Neuronal stem cell (in vitro differentiated cells): ENCODE measurements around the gene CCL19.

Experiments
- DNase-seq: peaks from one replicate; pipeline ENCODE4 v3.0.0-alpha.2; 2013; ENCODE audit warnings: low spot score
- H2AFZ ChIP-seq: one replicate; pipeline ENCODE4 v1.6.1; 2013; ENCODE audit warnings: mild to moderate bottlenecking, low read length, inconsistent platforms
- H2AK5ac ChIP-seq: 2 replicates; pipeline ENCODE4 v1.6.1; 2013; ENCODE audit warnings: low read depth, mild to moderate bottlenecking, inconsistent platforms, low read length, moderate library complexity, mixed read lengths
- H2BK120ac ChIP-seq: 2 replicates; pipeline ENCODE4 v1.6.1; 2013; ENCODE audit warnings: low read depth, mild to moderate bottlenecking, inconsistent platforms, low read length, moderate library complexity, mixed read lengths
- H2BK12ac ChIP-seq: one replicate; pipeline ENCODE4 v1.6.1; 2013; ENCODE audit warnings: low read length, inconsistent platforms
- H2BK15ac ChIP-seq: 2 replicates; pipeline ENCODE4 v1.6.1; 2013; ENCODE audit warnings: mild to moderate bottlenecking, low read length, inconsistent platforms, mixed read lengths
- H2BK5ac ChIP-seq: one replicate; pipeline ENCODE4 v1.6.1; 2013; ENCODE audit warnings: inconsistent platforms, mild to moderate bottlenecking, low read length, moderate library complexity
- H3K14ac ChIP-seq: one replicate; pipeline ENCODE4 v1.6.1; 2013; ENCODE audit warnings: low read length, inconsistent platforms
- H3K18ac ChIP-seq: 2 replicates; pipeline ENCODE4 v1.6.1; 2013; ENCODE audit warnings: low read length, inconsistent platforms
- H3K23ac ChIP-seq: 2 replicates; pipeline ENCODE4 v1.6.1; 2013; ENCODE audit warnings: low read depth, mild to moderate bottlenecking, mixed read lengths, low read length, inconsistent platforms; ENCODE audit not compliant: poor library complexity
- H3K27ac ChIP-seq: replicated peaks from 3 replicates; pipeline ENCODE4 v1.5.1; 2013; ENCODE audit warnings: low read length, inconsistent platforms
- H3K27me3 ChIP-seq, 3 experiments: 2 replicates each; pipeline ENCODE4 v1.6.1; 2013; ENCODE audit warnings: low read length in 3 of 3, mild to moderate bottlenecking in 2 of 3, inconsistent platforms in 1 of 3, low read depth in 1 of 3, mixed read lengths in 1 of 3, moderate library complexity in 1 of 3; ENCODE audit not compliant: control insufficient read depth in 3 of 3, insufficient read depth in 3 of 3
- H3K36me3 ChIP-seq, 2 donors: replicated peaks in 1 of 2; 2 replicates each; pipeline ENCODE4 v1.6.1; 2013; ENCODE audit warnings: low read length in 2 of 2; ENCODE audit not compliant: control insufficient read depth in 2 of 2, insufficient read depth in 2 of 2
- H3K4ac ChIP-seq: 2 replicates; pipeline ENCODE4 v1.6.1; 2013; ENCODE audit warnings: inconsistent platforms, mild to moderate bottlenecking, low read length, moderate library complexity
- H3K4me1 ChIP-seq, 2 donors: 1 replicate in 1 of 2; 2 replicates in 1 of 2; pipeline ENCODE4 v1.6.1; 2013; ENCODE audit warnings: low read length in 2 of 2, low read depth in 1 of 2; ENCODE audit not compliant: control insufficient read depth in 2 of 2, insufficient read depth in 1 of 2
- H3K4me2 ChIP-seq: one replicate; pipeline ENCODE4 v1.6.1; 2013; ENCODE audit warnings: mild to moderate bottlenecking, low read length, inconsistent platforms; ENCODE audit not compliant: insufficient read depth, poor library complexity, severe bottlenecking
- H3K4me3 ChIP-seq, 2 donors: 2 replicates each; pipeline ENCODE4 v1.5.1; 2013; ENCODE audit warnings: low read length in 2 of 2, mild to moderate bottlenecking in 2 of 2, inconsistent platforms in 1 of 2, moderate library complexity in 1 of 2
- H3K79me1 ChIP-seq: one replicate; pipeline ENCODE4 v1.6.1; 2013; ENCODE audit warnings: low read depth, mild to moderate bottlenecking, inconsistent platforms, low read length, moderate library complexity
- H3K9ac ChIP-seq: one replicate; pipeline ENCODE4 v1.6.1; 2013; ENCODE audit warnings: mild to moderate bottlenecking, low read depth, low read length, inconsistent platforms; ENCODE audit not compliant: poor library complexity
- H3K9me3 ChIP-seq, 2 donors: replicated peaks in 1 of 2; 2 replicates each; pipeline versions ENCODE3 to v1.6.1; 2013; ENCODE audit warnings: low read length in 2 of 2, mild to moderate bottlenecking in 2 of 2, inconsistent platforms in 1 of 2, low read depth in 1 of 2, mixed read lengths in 1 of 2, moderate library complexity in 1 of 2; ENCODE audit not compliant: control insufficient read depth in 2 of 2, insufficient read depth in 1 of 2
- H4K8ac ChIP-seq: one replicate; pipeline ENCODE4 v1.6.1; 2013; ENCODE audit warnings: low read depth, mild to moderate bottlenecking, inconsistent platforms, low read length, moderate library complexity
- H4K91ac ChIP-seq: one replicate; pipeline ENCODE4 v1.6.1; 2013; ENCODE audit warnings: low read length, low read depth, mild to moderate bottlenecking, inconsistent platforms; ENCODE audit not compliant: poor library complexity
- WGBS, 2 donors: extraction: QIAGEN DNeasy Blood & Tissue Kit; methylation state at CpG; one replicate each; pipeline ENCODE4 v1.1.7; 2013; ENCODE audit warnings: missing lambda C conversion rate in 2 of 2, mixed read lengths in 1 of 2; ENCODE audit not compliant: insufficient read length in 2 of 2, insufficient replicate concordance in 1 of 2; ENCODE audit errors: extremely low coverage in 2 of 2; 5-methylcytosine and 5-hydroxymethylcytosine counted together

Gene CCL19

DNA sequence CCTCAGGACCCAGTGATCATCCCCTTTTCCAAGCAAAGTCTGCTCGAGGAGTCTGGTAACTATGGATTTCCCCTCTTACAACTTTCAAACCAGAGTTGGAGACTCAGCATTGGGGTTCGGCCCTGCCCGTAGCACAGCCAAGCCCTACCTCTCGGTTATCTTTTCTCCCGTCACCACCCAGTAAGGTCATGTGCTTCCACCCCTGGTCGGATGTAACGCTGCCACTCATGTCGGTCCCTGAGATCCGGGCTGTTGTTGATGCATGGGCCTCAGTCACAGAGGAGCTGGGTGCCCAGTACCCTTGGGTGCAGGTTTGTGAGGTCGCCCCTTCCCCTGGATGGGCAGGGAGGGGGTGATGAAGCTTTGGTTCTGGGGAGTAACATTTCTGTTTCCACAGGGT, 43.4 kb downstream of the CCL19 start:
- Histone ChIP-seq H3K4me1 (peaks cover 29 to 30% of the 10 kb centered on the region in 2 donors), H4K8ac (no peak overlapping the region), H3K27ac (no peak overlapping the region), H3K9ac (peak overlapping the region; percentile 95), H3K18ac (no peak overlapping the region), H3K27me3 (no peaks in the 10 kb centered on the region), H2AK5ac (peak overlapping the region; percentile 29), H3K4me3 (peak overlapping the region in 1 of 2 donors; percentile 81), H3K4ac (no peak overlapping the region), H3K4me2 (peak overlapping the region; percentile 89), H2BK15ac (no peak overlapping the region), H2AFZ (no peak overlapping the region), H3K36me3 (peaks cover 19 to 23% of the 10 kb centered on the region in 2 donors), H3K9me3 (peaks cover 0 to 2% of the 10 kb centered on the region in 2 donors), H2BK12ac (no peak overlapping the region), H2BK5ac (peak overlapping the region; percentile 39), H4K91ac (no peak overlapping the region), H3K23ac (no peak overlapping the region), H2BK120ac (no peak overlapping the region), H3K14ac (no peak overlapping the region), H3K79me1 (peaks cover 1% of the 10 kb centered on the region)
- no peak for DNase-seq
- WGBS, 2 donors = no CpG with 5 or more reads among the region's 10 CpGs

DNA sequence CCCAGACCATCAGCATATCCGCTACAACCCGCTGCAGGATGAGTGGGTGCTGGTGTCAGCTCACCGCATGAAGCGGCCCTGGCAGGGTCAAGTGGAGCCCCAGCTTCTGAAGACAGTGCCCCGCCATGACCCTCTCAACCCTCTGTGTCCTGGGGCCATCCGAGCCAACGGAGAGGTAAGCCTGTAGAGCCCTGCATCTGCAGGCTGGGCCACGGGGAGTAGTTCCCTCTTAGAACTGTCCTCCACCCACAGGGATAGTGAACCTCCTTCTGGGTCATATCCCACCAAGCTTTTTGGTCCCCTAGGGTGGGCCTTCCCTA, 44.0 kb downstream of the CCL19 start:
- Histone ChIP-seq H3K36me3 (peaks cover 19 to 23% of the 10 kb centered on the region in 2 donors), H3K18ac (peak overlapping the region; percentile 49), H2BK15ac (no peak overlapping the region), H3K79me1 (no peaks in the 10 kb centered on the region), H3K4me3 (peak overlapping the region; percentile 81 to 87), H3K14ac (peak overlapping the region; percentile 5), H4K8ac (no peak overlapping the region), H3K9me3 (peaks cover 0 to 2% of the 10 kb centered on the region in 2 donors), H3K27me3 (no peaks in the 10 kb centered on the region), H2AK5ac (peak overlapping the region; percentile 9), H3K9ac (peak overlapping the region; percentile 95), H2BK12ac (no peak overlapping the region), H3K23ac (no peak overlapping the region), H3K4me2 (peak overlapping the region; percentile 89), H4K91ac (no peak overlapping the region), H3K4me1 (peaks cover 23 to 24% of the 10 kb centered on the region in 2 donors), H2AFZ (peak overlapping the region; percentile 96), H2BK120ac (no peak overlapping the region), H3K4ac (no peak overlapping the region), H3K27ac (peak overlapping the region; percentile 95), H2BK5ac (peak overlapping the region; percentile 13)
- WGBS, 2 donors = no CpG with 5 or more reads among the region's 8 CpGs
- no peak for DNase-seq

DNA sequence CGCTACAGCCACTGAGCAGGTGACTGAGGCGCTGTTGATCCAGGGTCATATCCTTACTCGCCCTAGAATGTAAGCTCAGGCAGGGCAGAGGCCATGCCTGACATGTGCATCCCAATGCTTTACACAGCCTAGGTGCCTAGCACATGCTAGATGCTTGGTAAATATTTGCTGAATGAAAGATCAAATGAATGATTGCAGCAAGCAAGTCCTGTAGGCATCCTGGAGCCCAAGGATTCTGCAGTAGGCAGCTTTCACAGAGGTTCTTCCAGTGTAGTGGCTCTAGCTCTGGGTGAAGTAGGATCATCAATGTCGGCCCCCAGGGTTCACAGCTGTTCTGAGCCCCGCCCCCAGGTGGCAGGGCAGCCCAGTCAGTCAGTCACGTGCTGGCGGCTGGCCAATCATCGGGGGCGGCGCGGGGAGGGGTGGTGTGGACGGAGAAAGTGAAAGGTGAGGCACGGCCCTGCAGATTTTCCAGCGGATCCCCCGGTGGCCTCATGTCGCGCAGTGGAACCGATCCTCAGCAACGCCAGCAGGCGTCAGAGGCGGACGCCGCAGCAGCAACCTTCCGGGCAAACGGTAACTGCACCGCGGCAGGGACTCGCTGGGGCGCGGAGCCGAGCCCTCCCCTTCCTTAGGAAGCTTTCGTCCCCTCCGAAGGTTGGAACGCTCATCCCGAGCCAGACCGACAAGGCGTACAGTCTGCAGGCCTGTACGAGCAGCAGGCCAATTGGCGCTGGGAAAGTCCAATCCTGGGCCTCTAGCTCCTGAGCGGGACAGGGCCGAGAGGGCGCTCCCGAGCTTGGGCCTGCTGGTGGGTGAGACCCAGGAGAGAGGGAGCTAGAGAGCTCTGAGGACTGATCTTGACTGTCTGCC, 44.6 kb downstream of the CCL19 start, which contains the start of gene GALT:
Gene GALT (plus strand): TSS at position 465 of the 873 bp plus-strand sequence. CDS start 30 bp downstream, at position 495.
- Histone ChIP-seq H3K4ac (no peak within 1 kb of the TSS), H2BK12ac (no peak within 1 kb of the TSS), H3K23ac (no peak within 1 kb of the TSS), H3K9ac (peak within 1 kb of the TSS; percentile 95), H2BK120ac (no peak within 1 kb of the TSS), H3K4me3 (peak within 1 kb of the TSS; percentile 81 to 87), H4K91ac (peak within 1 kb of the TSS; percentile 40), H2BK15ac (no peak within 1 kb of the TSS), H3K4me1 (peaks cover 20 to 22% of the 10 kb centered on the region in 2 donors), H4K8ac (peak within 1 kb of the TSS; percentile 88), H2AK5ac (peak within 1 kb of the TSS; percentile 66), H3K14ac (peak within 1 kb of the TSS; percentile 94), H2BK5ac (peak within 1 kb of the TSS; percentile 21), H3K4me2 (peak within 1 kb of the TSS; percentile 89), H3K27me3 (no peaks in the 10 kb centered on the region), H3K36me3 (peaks cover 19 to 23% of the 10 kb centered on the region in 2 donors), H3K27ac (peak within 1 kb of the TSS; percentile 95), H3K18ac (peak within 1 kb of the TSS; percentile 92), H3K79me1 (no peaks in the 10 kb centered on the region), H2AFZ (peak within 1 kb of the TSS; percentile 96), H3K9me3 (peaks cover 0 to 2% of the 10 kb centered on the region in 2 donors)
- no CpG with 5 or more reads among the region's 43 CpGs for WGBS, 2 donors
- DNase-seq = peak; percentile 83

DNA sequence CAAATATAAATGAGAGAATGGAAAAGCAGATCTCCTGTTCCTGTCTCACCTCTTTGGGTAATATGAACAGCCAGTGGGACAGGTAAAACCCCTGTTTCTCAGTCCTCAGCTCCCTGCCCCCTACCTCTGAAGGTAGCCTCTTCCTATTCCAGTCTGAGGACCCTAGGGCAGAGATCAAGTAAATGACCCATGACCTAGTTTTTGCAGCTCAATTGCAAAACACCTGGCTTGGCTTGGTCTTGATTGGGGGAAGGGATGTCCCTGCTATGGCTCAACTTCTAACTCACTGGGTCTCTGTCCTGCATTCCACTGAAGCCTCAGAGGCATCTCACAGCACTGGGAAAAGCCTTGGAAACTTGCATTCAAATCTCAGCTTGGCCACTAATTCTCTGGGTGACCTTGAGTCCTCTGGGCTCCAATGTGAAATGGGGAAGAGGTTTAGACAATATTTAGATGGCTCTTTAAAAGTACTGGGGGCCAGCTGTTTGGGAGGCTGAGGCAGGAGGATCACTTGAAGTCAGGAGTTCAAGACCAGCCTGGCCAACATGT, 46.2 kb downstream of the CCL19 start:
- Histone ChIP-seq H3K9ac (no peak overlapping the region), H3K4me3 (no peak overlapping the region), H3K79me1 (no peaks in the 10 kb centered on the region), H3K4me2 (no peak overlapping the region), H3K9me3 (peaks cover 0 to 2% of the 10 kb centered on the region in 2 donors), H2BK5ac (no peak overlapping the region), H3K14ac (no peak overlapping the region), H2BK120ac (no peak overlapping the region), H3K4me1 (peaks cover 12 to 16% of the 10 kb centered on the region in 2 donors), H3K23ac (no peak overlapping the region), H4K8ac (no peak overlapping the region), H2BK12ac (no peak overlapping the region), H3K4ac (no peak overlapping the region), H2BK15ac (no peak overlapping the region), H3K36me3 (peaks cover 19% of the 10 kb centered on the region in 2 donors), H4K91ac (no peak overlapping the region), H3K27ac (no peak overlapping the region), H2AFZ (no peak overlapping the region), H3K27me3 (no peaks in the 10 kb centered on the region), H3K18ac (no peak overlapping the region), H2AK5ac (no peak overlapping the region)
- no peak for DNase-seq
